Measurements from ENCODE around the gene TBC1D17. TPM values are rescaled to one million over a fixed set of nuclear protein-coding genes. Genes with fewer than 3 reads are reported as not detected.
"Not testable (repeated sequence)": the region's sequence is repeated elsewhere in the genome, so short reads cannot be mapped to it uniquely, and the experiment has no call there.

The TBC1D17 gene
- polyA plus RNA-seq, 3 donors from 2014 or later: 7.1 to 18.4 (median 7.3) TPM

DNA sequence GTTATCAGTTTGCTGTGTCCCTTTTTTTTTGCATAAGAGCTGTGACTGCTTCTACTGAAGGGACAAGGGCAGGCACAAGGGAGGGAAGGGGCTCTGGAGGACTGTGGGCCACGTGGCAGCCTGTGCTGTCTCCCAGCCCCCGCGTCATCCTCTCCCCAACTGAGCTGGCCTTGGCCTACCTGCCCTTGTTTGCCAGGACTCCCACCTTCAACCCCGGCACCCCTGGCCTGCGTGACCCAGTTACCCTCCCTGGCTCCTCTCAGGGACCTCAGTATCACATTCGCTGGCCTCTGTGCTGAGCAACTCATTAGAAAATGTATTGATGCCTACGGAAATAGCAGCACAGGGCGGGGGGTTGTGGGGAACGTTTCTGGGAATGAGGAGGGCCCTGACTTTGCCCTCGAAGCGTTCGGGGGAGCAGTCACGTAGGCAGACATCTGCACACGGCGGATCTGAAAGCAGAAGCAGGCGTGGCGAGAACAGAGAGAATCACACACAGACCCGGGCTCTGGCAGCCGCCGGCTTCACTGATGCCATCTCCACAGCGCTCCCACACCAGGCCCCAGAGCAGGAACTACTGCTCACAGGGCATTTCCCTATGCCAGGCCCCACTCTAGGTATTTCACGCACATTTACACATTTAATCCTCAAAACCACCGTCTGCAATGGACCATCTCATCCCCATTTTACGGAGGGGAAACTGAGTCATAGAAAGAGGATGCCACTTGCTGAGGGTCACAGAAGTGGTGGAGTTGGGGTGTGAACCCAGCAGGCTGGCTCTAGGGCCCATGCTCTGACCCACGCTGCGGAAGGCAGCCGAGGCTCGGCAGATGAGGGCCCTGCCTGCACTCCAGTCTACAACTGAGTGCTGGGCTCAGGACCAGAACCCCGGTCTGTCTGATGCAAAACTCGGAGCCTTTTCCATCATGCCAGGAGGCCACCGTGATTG is 45.8 kb downstream of the TBC1D17 start:
- Mint-ChIP-seq H3K4me1 (peaks cover 31 to 41% of the 10 kb centered on the region in 2 donors), H3K27me3 (ENCODE audit: low read depth in 3 of 3) (peaks cover 1 to 7% (median 6%) of the 10 kb centered on the region in 3 donors), H3K36me3 (peaks cover 0 to 9% (median 0%) of the 10 kb centered on the region in 3 donors), H3K9me3 (no peaks in the 10 kb centered on the region), H3K4me3 (no peak overlapping the region), H3K27ac (peak overlapping the region in 1 of 6 donors; percentile 26)
- DNase-seq: no peak

DNA sequence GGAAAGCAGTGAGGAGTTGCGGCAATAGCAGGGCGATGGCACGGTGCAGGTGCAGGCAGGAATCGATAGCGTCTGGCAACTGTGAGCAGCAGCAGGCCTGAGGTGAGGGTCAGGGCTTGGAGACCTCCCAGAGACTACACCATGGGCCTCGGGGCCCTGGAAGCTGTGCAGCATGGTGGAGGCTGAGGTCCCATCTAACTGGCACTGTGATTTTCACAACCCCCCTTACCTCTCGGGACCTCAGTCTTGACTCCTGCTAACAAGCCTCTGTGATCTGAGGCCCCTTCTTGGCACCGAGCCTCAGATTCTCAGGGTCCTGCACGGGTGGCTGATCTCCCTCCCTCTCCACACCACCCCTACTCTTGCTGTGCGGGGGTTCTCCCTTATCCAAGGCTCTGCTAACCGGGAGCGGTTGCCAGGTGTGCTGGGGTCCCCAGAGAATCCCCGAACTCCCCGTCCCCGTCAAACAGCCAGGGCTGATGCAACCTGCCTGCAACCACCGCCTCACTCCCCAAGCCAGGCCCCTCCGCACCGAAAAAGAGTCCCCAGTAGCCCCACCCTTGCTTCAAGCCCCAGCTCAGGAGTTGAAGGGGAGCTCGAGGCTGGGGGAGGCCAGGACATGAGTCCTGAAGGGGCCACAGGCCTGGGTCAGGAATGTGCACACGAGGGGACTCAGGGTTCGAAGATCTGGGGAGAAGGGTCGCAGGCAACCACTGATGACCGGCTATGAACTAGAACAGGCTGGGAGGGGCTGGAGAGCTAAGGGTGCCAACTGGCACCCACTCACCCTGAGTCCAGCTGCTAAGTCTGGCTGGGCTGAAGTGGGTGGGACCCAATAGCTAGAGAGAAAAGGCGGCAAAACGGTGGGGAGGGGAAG is 46.7 kb downstream of the TBC1D17 start:
- peaks cover 10 to 16% (median 15%) of the 10 kb centered on the region in 3 donors for H3K27me3 Mint-ChIP-seq (ENCODE audit: low read depth in 3 of 3)
- no peak overlapping the region for H3K4me3 Mint-ChIP-seq
- H3K27ac Mint-ChIP-seq: peak overlapping the region in 1 of 6 donors; percentile 26
- no peaks in the 10 kb centered on the region for H3K9me3 Mint-ChIP-seq
- DNase-seq: no peak
- H3K4me1 Mint-ChIP-seq: peaks cover 38 to 47% of the 10 kb centered on the region in 2 donors
- H3K36me3 Mint-ChIP-seq: peaks cover 0 to 9% (median 0%) of the 10 kb centered on the region in 3 donors

DNA sequence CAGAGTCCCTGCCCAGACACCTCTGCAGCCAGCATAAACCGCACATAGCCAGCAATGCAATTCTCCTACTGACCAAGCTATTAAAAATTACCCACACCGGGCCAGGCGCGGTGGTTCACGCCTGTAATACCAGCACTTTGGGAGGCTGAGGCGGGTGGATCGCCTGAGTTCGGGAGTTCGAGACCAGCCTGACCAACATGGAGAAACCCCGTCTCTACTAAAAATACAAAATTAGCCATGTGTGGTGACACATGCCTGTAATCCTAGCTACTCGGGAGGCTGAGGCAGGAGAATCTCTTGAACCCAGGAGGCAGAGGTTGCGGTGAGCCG is 47.3 kb downstream of the TBC1D17 start:
- Mint-ChIP-seq H3K4me1 (peaks cover 39 to 51% of the 10 kb centered on the region in 2 donors), H3K27me3 (ENCODE audit: low read depth in 3 of 3) (peaks cover 16 to 22% (median 21%) of the 10 kb centered on the region in 3 donors)
- not testable (repeated sequence) for DNase-seq, H3K4me3 Mint-ChIP-seq, H3K9me3 Mint-ChIP-seq, H3K27ac Mint-ChIP-seq, H3K36me3 Mint-ChIP-seq

DNA sequence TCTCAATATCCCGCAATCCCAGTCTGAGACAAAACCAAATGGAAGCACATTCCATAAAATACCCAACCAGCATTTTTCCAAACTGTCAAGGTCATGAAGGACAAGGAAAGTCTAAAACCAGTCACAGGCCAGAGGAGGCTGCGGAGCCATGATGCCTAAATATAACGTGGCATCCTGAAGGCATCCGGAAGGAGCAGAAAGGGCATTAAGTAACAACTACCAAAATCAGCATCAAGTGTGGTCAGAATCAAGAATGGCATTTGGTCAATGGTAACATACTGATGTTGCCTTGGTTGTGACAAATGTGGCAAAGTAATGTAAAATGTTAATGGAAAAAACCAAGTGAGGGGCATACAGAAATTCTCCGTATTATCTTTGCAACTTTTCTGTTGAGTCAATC is 48.0 kb downstream of the TBC1D17 start:
- DNase-seq: no peak
- peaks cover 0 to 2% (median 0%) of the 10 kb centered on the region in 6 donors for H3K9me3 Mint-ChIP-seq
- peaks cover 0 to 6% (median 0%) of the 10 kb centered on the region in 3 donors for H3K36me3 Mint-ChIP-seq
- peaks cover 42 to 55% of the 10 kb centered on the region in 2 donors for H3K4me1 Mint-ChIP-seq
- no peak overlapping the region for H3K27ac Mint-ChIP-seq
- peaks cover 19 to 29% (median 22%) of the 10 kb centered on the region in 3 donors for H3K27me3 Mint-ChIP-seq (ENCODE audit: low read depth in 3 of 3)
- no peak overlapping the region for H3K4me3 Mint-ChIP-seq

DNA sequence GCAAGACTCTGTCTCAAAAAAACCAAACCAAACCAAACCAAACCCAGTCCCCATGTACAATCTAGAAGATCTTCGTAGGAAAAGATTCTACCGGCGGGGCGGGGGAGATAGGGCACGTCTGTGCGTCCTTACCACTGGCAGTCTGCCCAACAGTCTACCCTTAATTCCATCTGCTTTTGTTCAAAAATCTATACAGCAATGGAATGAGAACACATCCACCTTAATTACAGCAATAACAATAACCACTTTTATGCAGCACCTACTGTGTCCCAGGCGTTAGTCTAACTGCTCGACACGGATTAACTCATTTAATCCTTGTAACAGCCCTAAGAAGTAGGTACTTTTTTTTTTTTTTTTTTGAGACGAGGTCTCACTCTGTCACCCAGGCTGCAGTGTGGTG is 49.0 kb downstream of the TBC1D17 start:
- H3K9me3 Mint-ChIP-seq: peaks cover 0 to 2% (median 0%) of the 10 kb centered on the region in 6 donors
- peaks cover 0 to 4% (median 0%) of the 10 kb centered on the region in 3 donors for H3K36me3 Mint-ChIP-seq
- H3K4me3 Mint-ChIP-seq: peak overlapping the region in 1 of 5 donors; percentile 8
- no peak for DNase-seq
- peaks cover 49 to 60% of the 10 kb centered on the region in 2 donors for H3K4me1 Mint-ChIP-seq
- peak overlapping the region in 1 of 6 donors; percentile 40 for H3K27ac Mint-ChIP-seq
- peaks cover 22 to 31% (median 28%) of the 10 kb centered on the region in 3 donors for H3K27me3 Mint-ChIP-seq (ENCODE audit: low read depth in 3 of 3)

DNA sequence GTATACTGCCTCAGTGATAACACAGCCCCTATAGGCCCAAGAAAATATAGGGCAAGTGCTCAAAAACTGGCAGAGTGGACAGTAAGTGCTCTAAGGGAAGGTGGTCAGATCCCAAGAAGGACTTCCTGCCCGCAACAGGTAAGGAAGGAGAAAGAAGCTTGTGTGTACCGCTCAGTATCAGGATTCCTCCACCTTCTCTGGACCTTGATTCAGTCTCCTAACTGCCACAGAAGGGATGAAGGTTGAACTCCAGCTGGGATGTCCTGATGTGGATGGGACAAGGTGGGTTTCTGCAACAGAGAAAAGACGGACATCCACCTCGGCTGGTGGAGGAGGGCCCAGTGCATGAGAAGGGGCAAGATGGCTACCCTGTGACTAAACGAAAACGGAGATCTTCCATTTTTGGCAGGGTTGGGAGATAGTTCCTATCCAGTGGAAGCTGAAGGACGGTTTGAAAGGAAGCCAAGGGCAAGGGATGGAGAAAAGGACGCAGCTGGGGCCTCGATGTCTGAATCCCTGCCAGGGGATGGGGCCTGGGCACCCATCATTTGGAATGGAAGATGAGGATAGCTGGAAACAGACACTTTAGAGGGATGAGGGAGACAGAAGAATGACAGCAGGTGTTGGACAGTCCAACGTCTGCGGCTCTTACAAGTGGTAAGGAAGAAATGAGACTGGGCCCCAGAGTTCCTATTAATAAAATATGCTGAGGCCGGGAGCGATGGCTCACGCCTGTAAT is 50.2 kb downstream of the TBC1D17 start:
- H3K27ac Mint-ChIP-seq: peak overlapping the region; percentile 79 to 95 (median 88)
- H3K27me3 Mint-ChIP-seq (ENCODE audit: low read depth in 3 of 3): peaks cover 26 to 36% (median 30%) of the 10 kb centered on the region in 3 donors
- peaks cover 0 to 4% (median 0%) of the 10 kb centered on the region in 3 donors for H3K36me3 Mint-ChIP-seq
- peaks cover 61 to 65% of the 10 kb centered on the region in 2 donors for H3K4me1 Mint-ChIP-seq
- H3K9me3 Mint-ChIP-seq: peaks cover 0 to 2% (median 0%) of the 10 kb centered on the region in 6 donors
- DNase-seq: no peak
- H3K4me3 Mint-ChIP-seq: peak overlapping the region; percentile 94 to 99 (median 98)

DNA sequence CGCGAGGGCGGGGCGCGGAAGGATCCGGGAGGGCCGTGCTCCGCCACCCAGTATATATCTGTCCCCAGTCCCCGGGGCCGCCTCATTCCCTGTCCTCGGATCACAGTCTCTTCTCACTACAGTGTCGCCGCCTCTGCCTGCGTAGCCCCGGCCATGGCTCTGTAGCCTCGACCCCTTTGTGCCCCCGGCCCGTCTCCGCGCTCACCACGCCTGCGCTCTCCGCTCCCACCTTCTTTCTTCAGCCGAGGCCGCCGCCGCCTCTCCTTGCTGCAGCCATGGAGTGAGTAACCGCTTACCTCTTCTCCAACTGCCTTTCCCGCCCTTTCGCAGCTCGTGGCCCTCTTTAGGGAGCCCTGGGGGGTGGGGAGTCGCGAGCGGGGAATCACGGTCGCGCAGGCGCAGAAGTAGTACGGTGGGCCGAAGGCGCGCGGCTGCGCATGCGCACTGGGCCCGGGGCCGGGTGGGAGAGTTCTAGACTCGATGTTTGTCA is 51.7 kb downstream of the TBC1D17 start, which contains the start of the genes ATF5 and NUP62:
TSS of gene ATF5 (plus strand) at position 85 of the 490 bp plus-strand sequence. CDS start 1,646 bp downstream, outside the sequence.
TSS of gene NUP62 (minus strand) at position 384 of the 490 bp plus-strand sequence. CDS start 19,697 bp downstream, outside the sequence.
- peaks cover 72 to 74% of the 10 kb centered on the region in 2 donors for H3K4me1 Mint-ChIP-seq
- H3K27me3 Mint-ChIP-seq (ENCODE audit: low read depth in 3 of 3): peaks cover 26 to 39% (median 34%) of the 10 kb centered on the region in 3 donors
- H3K27ac Mint-ChIP-seq: peak within 1 kb of the TSS; percentile 95 to 98 (median 97)
- DNase-seq: peak; percentile 91 to 93 (median 93)
- H3K9me3 Mint-ChIP-seq: peaks cover 0 to 2% (median 0%) of the 10 kb centered on the region in 6 donors
- peaks cover 0 to 4% (median 0%) of the 10 kb centered on the region in 3 donors for H3K36me3 Mint-ChIP-seq
- peak within 1 kb of the TSS; percentile 94 to 99 (median 98) for H3K4me3 Mint-ChIP-seq

DNA sequence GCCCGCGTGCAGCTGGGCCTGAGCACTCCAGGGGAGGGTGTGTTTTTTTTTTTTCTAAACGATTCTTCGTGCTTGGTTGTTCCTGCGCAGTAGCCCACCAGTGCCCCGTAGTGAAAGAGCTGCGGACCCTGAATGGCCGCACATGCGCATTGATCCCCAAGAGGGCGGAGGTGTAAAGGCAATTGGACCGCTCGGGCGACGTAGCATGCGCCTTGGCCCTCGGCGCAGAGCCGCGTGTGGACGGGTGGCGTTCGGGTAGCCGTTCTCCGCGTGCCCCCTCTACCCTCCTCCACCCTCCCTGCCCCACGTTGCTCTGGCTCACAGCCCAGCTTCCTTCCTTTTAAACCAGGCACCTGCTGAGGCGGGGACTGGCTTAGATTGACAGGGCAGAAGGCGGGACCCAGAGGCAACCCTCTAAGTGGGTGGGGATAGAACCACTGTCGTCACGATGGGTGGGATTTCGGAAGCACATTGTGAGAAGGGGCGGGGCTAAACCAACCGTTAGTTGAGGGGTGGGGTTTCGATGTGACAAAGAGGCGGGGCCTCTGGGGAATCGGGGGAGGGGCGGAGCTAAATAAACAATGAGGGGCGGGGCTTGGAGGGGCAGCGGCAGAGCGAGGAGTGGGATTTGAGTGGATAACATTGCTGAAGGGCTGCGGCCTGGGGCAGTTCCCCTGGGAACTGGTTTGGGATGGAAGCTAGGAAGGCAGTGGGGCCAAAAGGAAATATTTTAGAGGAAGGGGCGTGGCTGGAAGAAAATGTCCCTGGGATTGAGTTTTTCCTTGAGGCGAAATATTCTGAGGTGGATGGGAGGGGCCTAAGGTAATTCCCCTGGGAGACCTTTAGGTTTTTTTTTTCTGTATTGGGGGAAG is 52.3 kb downstream of the TBC1D17 start:
- Mint-ChIP-seq H3K4me1 (peaks cover 68 to 74% of the 10 kb centered on the region in 2 donors), H3K27me3 (ENCODE audit: low read depth in 3 of 3) (peaks cover 26 to 39% (median 34%) of the 10 kb centered on the region in 3 donors), H3K4me3 (peak overlapping the region; percentile 94 to 99 (median 98)), H3K9me3 (peaks cover 0 to 2% (median 0%) of the 10 kb centered on the region in 6 donors), H3K27ac (peak overlapping the region; percentile 95 to 98 (median 97)), H3K36me3 (peaks cover 0 to 4% (median 0%) of the 10 kb centered on the region in 3 donors)
- peak; percentile 91 to 95 (median 94) for DNase-seq

DNA sequence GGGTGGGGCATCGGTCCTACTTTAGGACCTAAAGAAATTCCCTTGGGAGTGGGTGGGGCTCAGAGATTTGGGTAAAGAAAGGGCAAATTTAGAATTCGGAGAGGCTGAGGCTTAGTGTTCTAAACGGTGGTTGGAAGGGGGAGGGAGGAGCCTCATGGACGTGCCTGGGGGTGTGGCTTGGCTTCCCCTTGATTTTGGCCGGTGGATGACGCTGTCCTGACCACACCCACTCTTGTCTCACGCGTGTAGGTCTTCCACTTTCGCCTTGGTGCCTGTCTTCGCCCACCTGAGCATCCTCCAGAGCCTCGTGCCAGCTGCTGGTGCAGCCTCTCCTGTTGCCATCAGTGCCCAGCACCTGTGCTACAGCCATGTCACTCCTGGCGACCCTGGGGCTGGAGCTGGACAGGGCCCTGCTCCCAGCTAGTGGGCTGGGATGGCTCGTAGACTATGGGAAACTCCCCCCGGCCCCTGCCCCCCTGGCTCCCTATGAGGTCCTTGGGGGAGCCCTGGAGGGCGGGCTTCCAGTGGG is 53.0 kb downstream of the TBC1D17 start:
- H3K36me3 Mint-ChIP-seq: peaks cover 0 to under 1% (median 0%) of the 10 kb centered on the region in 3 donors
- H3K4me1 Mint-ChIP-seq: peaks cover 65 to 69% of the 10 kb centered on the region in 2 donors
- H3K4me3 Mint-ChIP-seq: peak overlapping the region; percentile 94 to 99 (median 98)
- H3K27me3 Mint-ChIP-seq (ENCODE audit: low read depth in 3 of 3): peaks cover 26 to 39% (median 34%) of the 10 kb centered on the region in 3 donors
- no peak for DNase-seq
- H3K27ac Mint-ChIP-seq: peak overlapping the region in 5 of 6 donors; percentile 43 to 97 (median 95)
- H3K9me3 Mint-ChIP-seq: peaks cover 0 to 2% (median 0%) of the 10 kb centered on the region in 6 donors

DNA sequence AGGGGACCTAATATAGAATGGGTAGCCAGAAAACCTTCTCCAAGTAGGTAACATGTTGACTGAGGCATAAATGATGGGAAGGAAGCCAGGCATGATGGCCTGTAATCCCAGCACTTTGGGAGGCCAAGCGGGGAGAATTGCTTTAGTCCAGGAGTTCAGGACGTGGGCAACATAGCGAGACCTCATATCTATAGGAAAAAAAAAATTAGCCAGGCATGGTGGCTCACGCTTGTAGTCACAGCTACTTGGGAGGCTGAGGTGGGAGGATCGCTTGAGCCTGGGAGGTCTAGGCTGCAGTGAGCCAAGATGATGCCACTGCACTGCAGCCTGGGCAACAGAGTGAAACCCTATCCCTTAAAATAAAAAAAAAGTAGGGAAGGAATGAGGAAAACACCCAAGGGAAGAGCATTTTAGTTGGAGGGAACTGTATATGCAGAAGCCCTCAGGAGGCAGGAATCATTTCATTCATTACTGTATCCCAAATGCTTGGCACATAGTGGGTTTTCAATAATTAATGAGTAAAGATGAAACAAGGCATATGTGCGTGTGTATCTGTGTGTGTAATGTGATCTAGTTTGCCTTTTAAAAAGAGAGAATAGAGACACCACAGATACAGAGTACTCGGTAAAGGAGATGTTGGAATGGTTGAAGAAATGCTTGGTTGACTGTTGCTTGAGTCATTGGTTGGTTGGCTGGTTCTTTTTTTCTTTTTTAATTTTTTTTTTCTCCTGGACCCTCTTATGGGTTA is 54.0 kb downstream of the TBC1D17 start:
- peaks cover 26 to 39% (median 34%) of the 10 kb centered on the region in 3 donors for H3K27me3 Mint-ChIP-seq (ENCODE audit: low read depth in 3 of 3)
- peaks cover 67 to 68% of the 10 kb centered on the region in 2 donors for H3K4me1 Mint-ChIP-seq
- H3K27ac Mint-ChIP-seq: peak overlapping the region; percentile 27 to 97 (median 44)
- H3K36me3 Mint-ChIP-seq: no peaks in the 10 kb centered on the region
- no peak for DNase-seq
- H3K9me3 Mint-ChIP-seq: peaks cover 0 to 2% (median 0%) of the 10 kb centered on the region in 6 donors
- H3K4me3 Mint-ChIP-seq: peak overlapping the region; percentile 33 to 99 (median 94)

DNA sequence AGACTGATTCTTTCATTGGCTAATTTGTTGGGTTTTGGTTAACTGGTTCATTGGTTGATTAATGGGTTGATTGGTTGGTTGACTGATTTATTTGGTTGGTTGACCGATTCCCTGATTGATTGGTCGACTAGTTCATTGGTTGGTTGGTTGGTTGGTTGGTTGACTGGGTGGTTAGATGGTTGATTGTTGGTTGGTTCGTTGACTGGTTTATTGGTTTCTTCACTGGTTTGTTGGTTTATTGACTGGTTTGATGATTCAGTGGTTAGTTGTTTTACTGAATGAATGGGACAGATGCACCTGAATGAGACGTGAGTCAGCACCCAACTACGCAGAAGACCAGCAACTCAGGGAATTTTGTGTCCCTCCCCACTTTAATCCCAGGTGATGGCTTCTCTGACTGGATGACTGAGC is 54.5 kb downstream of the TBC1D17 start:
- Mint-ChIP-seq H3K9me3 (peaks cover 0 to 2% (median 0%) of the 10 kb centered on the region in 6 donors), H3K36me3 (no peaks in the 10 kb centered on the region), H3K27ac (peak overlapping the region; percentile 2 to 61 (median 28)), H3K4me1 (peaks cover 67 to 68% of the 10 kb centered on the region in 2 donors), H3K4me3 (peak overlapping the region; percentile 33 to 98 (median 76)), H3K27me3 (ENCODE audit: low read depth in 3 of 3) (peaks cover 26 to 39% (median 34%) of the 10 kb centered on the region in 3 donors)
- DNase-seq: no peak
